HEK293 (cell line): ENCODE results near the gene NPHP4.

ENCODE experiments used
- CTCF ChIA-PET: fragments of 350-600 bp; formaldehyde crosslinking; extraction: SDS; loops from one replicate; lab custom pipeline; 2021; ENCODE audit warnings: antibody characterized with exemption; lab: Yijun Ruan, JAX
- POLR2A ChIA-PET: fragments of 300-600 bp; formaldehyde crosslinking; extraction: SDS; loops from one replicate; lab custom pipeline; 2020; ENCODE audit warnings: antibody characterized with exemption, inconsistent platforms; lab: Yijun Ruan, JAX
- H3K27ac ChIP-seq: fragments of 200-500 bp; sonication (Bioruptor generic); 2 replicates; pipeline ENCODE4 v1.5.1; 2014; ENCODE audit warnings: low read depth, low read length, control low read depth, inconsistent platforms; ENCODE audit errors: extremely low read depth
- H3K36me3 ChIP-seq, 2 experiments: fragments of 200-500 bp in 1 of 2; sonication (Bioruptor generic) in 1 of 2; 1 replicate in 1 of 2; 2 replicates in 1 of 2; pipeline ENCODE4 v1.5.1; 2014 to 2017; ENCODE audit warnings: inconsistent platforms in 2 of 2, low read length in 2 of 2; ENCODE audit not compliant: control insufficient read depth in 2 of 2, insufficient read depth in 1 of 2
- H3K4me1 ChIP-seq: fragments of 200-500 bp; sonication (Bioruptor generic); 2 replicates; pipeline ENCODE4 v1.5.1; 2014; ENCODE audit warnings: mild to moderate bottlenecking, low read length, inconsistent platforms; ENCODE audit not compliant: control insufficient read depth, insufficient read depth
- H3K4me3 ChIP-seq: 2 replicates; pipeline ENCODE4 v1.5.1; 2011; ENCODE audit warnings: low read depth, mild to moderate bottlenecking, control low read depth, low read length, moderate library complexity
- H3K9me3 ChIP-seq: fragments of 200-500 bp; sonication (Bioruptor generic); 2 replicates; pipeline ENCODE4 v1.5.1; 2014; ENCODE audit warnings: low read depth, low read length, inconsistent platforms; ENCODE audit not compliant: control insufficient read depth, insufficient read depth
- RBAK ChIP-seq: fragments of 450-650 bp; formaldehyde crosslinking; IDR thresholded peaks from 2 replicates; pipeline ENCODE4 v1.5.1; 2016; ENCODE audit warnings: missing biosample characterization, missing genetic modification characterization
- ZBTB11 ChIP-seq: fragments of 450-650 bp; formaldehyde crosslinking; conservative IDR thresholded peaks from 2 replicates; pipeline ENCODE4 v1.5.1; 2016; ENCODE audit warnings: low read depth, missing biosample characterization, missing genetic modification characterization
- ZBTB6 ChIP-seq: fragments of 450-650 bp; formaldehyde crosslinking; IDR thresholded peaks from 2 replicates; pipeline ENCODE4 v1.5.1; 2017; ENCODE audit warnings: missing biosample characterization, missing genetic modification characterization
- ZFP41 ChIP-seq: fragments of 450-650 bp; formaldehyde crosslinking; IDR thresholded peaks from 2 replicates; pipeline ENCODE4 v1.5.1; 2016; ENCODE audit warnings: missing biosample characterization, missing genetic modification characterization, borderline replicate concordance
- ZNF112 ChIP-seq: fragments of 450-650 bp; formaldehyde crosslinking; IDR thresholded peaks from 2 replicates; pipeline ENCODE4 v1.5.0; 2017; ENCODE audit warnings: missing biosample characterization, missing genetic modification characterization
- ZNF133 ChIP-seq: fragments of 450-650 bp; formaldehyde crosslinking; IDR thresholded peaks from 2 replicates; pipeline ENCODE4 v1.5.1; 2016; ENCODE audit warnings: missing biosample characterization, missing genetic modification characterization
- ZNF2 ChIP-seq: fragments of 450-650 bp; formaldehyde crosslinking; IDR thresholded peaks from 2 replicates; pipeline ENCODE4 v1.5.1; 2016; ENCODE audit warnings: missing biosample characterization, missing genetic modification characterization
- ZNF223 ChIP-seq: fragments of 450-650 bp; formaldehyde crosslinking; IDR thresholded peaks from 2 replicates; pipeline ENCODE4 v1.5.1; 2016; ENCODE audit warnings: missing biosample characterization, missing genetic modification characterization
- ZNF341 ChIP-seq: fragments of 450-650 bp; formaldehyde crosslinking; IDR thresholded peaks from 2 replicates; pipeline ENCODE4; 2016; ENCODE audit warnings: low read depth, missing biosample characterization, missing genetic modification characterization
- ZNF391 ChIP-seq: fragments of 450-650 bp; formaldehyde crosslinking; IDR thresholded peaks from 2 replicates; pipeline ENCODE4 v1.5.1; 2016; ENCODE audit warnings: low read depth, missing biosample characterization, missing genetic modification characterization, borderline replicate concordance
- ZNF558 ChIP-seq: fragments of 450-650 bp; formaldehyde crosslinking; IDR thresholded peaks from 2 replicates; pipeline ENCODE4 v1.5.1; 2016; ENCODE audit warnings: missing biosample characterization, missing genetic modification characterization
- ZNF600 ChIP-seq: fragments of 450-650 bp; formaldehyde crosslinking; IDR thresholded peaks from 2 replicates; pipeline ENCODE4 v1.5.1; 2016; ENCODE audit warnings: missing biosample characterization, missing genetic modification characterization
- TF ChIP-seq, protein P1 (sequence below): fragments of 450-650 bp; formaldehyde crosslinking; IDR thresholded peaks from 2 replicates; pipeline ENCODE4 v1.5.1; 2016; ENCODE audit warnings: missing biosample characterization, missing genetic modification characterization
- TF ChIP-seq, protein P2 (sequence below): sonication (generic); formaldehyde crosslinking; IDR thresholded peaks from 2 replicates; pipeline ENCODE4 v1.8.1; 2022; ENCODE audit warnings: mild to moderate bottlenecking, moderate library complexity, missing genetic modification reagents
- TF ChIP-seq, protein P3 (sequence below): fragments of 450-650 bp; formaldehyde crosslinking; IDR thresholded peaks from 2 replicates; pipeline ENCODE4 v1.5.1; 2016; ENCODE audit warnings: missing biosample characterization, missing genetic modification characterization
- TF ChIP-seq, protein P4 (sequence below): fragments of 450-650 bp; formaldehyde crosslinking; IDR thresholded peaks from 2 replicates; pipeline ENCODE4 v1.5.1; 2016; ENCODE audit warnings: missing biosample characterization, missing genetic modification characterization

NPHP4 gene

GRCh38 chr1:6028042-6028850 is 36.0 kb upstream of the NPHP4 start (continued):
- TF ChIP-seq ZBTB6 (tag by site-specific recombination) (no peak), ZNF223 (no peak), ZNF600 (tag by site-specific recombination) (no peak), ZFP41 (tag by site-specific recombination) (no peak), ZBTB11 (tag by site-specific recombination) (no peak), ZNF133 (tag by site-specific recombination) (no peak)
- TF ChIP-seq, protein P1, sequence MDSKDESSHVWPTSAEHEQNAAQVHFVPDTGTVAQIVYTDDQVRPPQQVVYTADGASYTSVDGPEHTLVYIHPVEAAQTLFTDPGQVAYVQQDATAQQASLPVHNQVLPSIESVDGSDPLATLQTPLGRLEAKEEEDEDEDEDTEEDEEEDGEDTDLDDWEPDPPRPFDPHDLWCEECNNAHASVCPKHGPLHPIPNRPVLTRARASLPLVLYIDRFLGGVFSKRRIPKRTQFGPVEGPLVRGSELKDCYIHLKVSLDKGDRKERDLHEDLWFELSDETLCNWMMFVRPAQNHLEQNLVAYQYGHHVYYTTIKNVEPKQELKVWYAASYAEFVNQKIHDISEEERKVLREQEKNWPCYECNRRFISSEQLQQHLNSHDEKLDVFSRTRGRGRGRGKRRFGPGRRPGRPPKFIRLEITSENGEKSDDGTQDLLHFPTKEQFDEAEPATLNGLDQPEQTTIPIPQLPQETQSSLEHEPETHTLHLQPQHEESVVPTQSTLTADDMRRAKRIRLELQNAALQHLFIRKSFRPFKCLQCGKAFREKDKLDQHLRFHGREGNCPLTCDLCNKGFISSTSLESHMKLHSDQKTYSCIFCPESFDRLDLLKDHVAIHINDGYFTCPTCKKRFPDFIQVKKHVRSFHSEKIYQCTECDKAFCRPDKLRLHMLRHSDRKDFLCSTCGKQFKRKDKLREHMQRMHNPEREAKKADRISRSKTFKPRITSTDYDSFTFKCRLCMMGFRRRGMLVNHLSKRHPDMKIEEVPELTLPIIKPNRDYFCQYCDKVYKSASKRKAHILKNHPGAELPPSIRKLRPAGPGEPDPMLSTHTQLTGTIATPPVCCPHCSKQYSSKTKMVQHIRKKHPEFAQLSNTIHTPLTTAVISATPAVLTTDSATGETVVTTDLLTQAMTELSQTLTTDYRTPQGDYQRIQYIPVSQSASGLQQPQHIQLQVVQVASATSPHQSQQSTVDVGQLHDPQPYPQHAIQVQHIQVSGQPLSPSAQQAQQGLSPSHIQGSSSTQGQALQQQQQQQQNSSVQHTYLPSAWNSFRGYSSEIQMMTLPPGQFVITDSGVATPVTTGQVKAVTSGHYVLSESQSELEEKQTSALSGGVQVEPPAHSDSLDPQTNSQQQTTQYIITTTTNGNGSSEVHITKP (tag by site-specific recombination): no peak
- TF ChIP-seq, protein P2, sequence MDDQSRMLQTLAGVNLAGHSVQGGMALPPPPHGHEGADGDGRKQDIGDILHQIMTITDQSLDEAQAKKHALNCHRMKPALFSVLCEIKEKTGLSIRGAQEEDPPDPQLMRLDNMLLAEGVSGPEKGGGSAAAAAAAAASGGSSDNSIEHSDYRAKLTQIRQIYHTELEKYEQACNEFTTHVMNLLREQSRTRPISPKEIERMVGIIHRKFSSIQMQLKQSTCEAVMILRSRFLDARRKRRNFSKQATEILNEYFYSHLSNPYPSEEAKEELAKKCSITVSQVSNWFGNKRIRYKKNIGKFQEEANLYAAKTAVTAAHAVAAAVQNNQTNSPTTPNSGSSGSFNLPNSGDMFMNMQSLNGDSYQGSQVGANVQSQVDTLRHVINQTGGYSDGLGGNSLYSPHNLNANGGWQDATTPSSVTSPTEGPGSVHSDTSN: no peak
- TF ChIP-seq, protein P3, sequence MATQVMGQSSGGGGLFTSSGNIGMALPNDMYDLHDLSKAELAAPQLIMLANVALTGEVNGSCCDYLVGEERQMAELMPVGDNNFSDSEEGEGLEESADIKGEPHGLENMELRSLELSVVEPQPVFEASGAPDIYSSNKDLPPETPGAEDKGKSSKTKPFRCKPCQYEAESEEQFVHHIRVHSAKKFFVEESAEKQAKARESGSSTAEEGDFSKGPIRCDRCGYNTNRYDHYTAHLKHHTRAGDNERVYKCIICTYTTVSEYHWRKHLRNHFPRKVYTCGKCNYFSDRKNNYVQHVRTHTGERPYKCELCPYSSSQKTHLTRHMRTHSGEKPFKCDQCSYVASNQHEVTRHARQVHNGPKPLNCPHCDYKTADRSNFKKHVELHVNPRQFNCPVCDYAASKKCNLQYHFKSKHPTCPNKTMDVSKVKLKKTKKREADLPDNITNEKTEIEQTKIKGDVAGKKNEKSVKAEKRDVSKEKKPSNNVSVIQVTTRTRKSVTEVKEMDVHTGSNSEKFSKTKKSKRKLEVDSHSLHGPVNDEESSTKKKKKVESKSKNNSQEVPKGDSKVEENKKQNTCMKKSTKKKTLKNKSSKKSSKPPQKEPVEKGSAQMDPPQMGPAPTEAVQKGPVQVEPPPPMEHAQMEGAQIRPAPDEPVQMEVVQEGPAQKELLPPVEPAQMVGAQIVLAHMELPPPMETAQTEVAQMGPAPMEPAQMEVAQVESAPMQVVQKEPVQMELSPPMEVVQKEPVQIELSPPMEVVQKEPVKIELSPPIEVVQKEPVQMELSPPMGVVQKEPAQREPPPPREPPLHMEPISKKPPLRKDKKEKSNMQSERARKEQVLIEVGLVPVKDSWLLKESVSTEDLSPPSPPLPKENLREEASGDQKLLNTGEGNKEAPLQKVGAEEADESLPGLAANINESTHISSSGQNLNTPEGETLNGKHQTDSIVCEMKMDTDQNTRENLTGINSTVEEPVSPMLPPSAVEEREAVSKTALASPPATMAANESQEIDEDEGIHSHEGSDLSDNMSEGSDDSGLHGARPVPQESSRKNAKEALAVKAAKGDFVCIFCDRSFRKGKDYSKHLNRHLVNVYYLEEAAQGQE (tag by site-specific recombination): no peak

- H3K4me3 ChIP-seq: no peak overlapping the region
- ChIA-PET POLR2A (no interaction called here), CTCF (no interaction called here)
- H3K9me3 ChIP-seq: no peaks in the 10 kb centered on the region
- no peaks in the 10 kb centered on the region for H3K4me1 ChIP-seq
- H3K36me3 ChIP-seq: no peaks in the 10 kb centered on the region
- H3K27ac ChIP-seq: no peak overlapping the region
- TF ChIP-seq ZNF112 (tag by site-specific recombination) (no peak), RBAK (no peak), ZNF391 (no peak), ZNF341 (tag by site-specific recombination) (no peak), ZNF558 (tag by site-specific recombination) (no peak), ZNF2 (tag by site-specific recombination) (no peak)
- TF ChIP-seq, protein P2: no peak
- TF ChIP-seq, protein P4, sequence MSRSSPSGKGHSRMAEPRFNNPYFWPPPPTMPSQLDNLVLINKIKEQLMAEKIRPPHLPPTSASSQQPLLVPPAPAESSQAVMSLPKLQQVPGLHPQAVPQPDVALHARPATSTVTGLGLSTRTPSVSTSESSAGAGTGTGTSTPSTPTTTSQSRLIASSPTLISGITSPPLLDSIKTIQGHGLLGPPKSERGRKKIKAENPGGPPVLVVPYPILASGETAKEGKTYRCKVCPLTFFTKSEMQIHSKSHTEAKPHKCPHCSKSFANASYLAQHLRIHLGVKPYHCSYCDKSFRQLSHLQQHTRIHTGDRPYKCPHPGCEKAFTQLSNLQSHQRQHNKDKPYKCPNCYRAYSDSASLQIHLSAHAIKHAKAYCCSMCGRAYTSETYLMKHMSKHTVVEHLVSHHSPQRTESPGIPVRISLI (tag by site-specific recombination): no peak
Observed at GRCh38 chr1:6027591-6027990, 35.4 kb upstream of the NPHP4 start.
